Fibroblast of mammary gland (primary cell): ENCODE results near the gene KCNQ5.

Experiments
- DNase-seq: peaks from one replicate; pipeline ENCODE4 v3.0.0-alpha.2; 2010; ENCODE audit warnings: low read depth
- H3K4me3 ChIP-seq: 2 replicates; pipeline ENCODE4 v1.5.1; 2011; ENCODE audit warnings: low read depth, mild to moderate bottlenecking, low read length, moderate library complexity; ENCODE audit not compliant: control insufficient read depth
- CTCF ChIP-seq: conservative IDR thresholded peaks from 2 replicates; pipeline ENCODE4 v1.5.1; 2011; ENCODE audit warnings: low read depth, low read length, inconsistent platforms; ENCODE audit not compliant: control insufficient read depth, insufficient read depth

The KCNQ5 gene

GRCh38 chr6:72616406-72617015 lies 5.4 kb upstream of the KCNQ5 start:
- peak; percentile 59 for DNase-seq
- TF ChIP-seq CTCF: peak; percentile 60
- no peak overlapping the region for H3K4me3 ChIP-seq

- no peak for DNase-seq
- no peak for TF ChIP-seq CTCF
Observed at GRCh38 chr6:72617721-72618120, 4.1 kb upstream of the KCNQ5 start.

GRCh38 chr6:72619883-72620696 lies 1.8 kb upstream of the KCNQ5 start:
- H3K4me3 ChIP-seq: peak overlapping the region; percentile 14
- no peak for TF ChIP-seq CTCF
- DNase-seq: no peak

More at GRCh38 chr6:72617721-72618120, 4.1 kb upstream of the KCNQ5 start:
- H3K4me3 ChIP-seq: no peak overlapping the region

- no peak for TF ChIP-seq CTCF
- peak overlapping the region; percentile 50 for H3K4me3 ChIP-seq
- no peak for DNase-seq
Observed at GRCh38 chr6:72620871-72621290, 983 bp upstream of the KCNQ5 start.

GRCh38 chr6:72622094-72622940 lies 453 bp downstream of the KCNQ5 start:
- H3K4me3 ChIP-seq: peak overlapping the region; percentile 53
- DNase-seq: no peak
- no peak for TF ChIP-seq CTCF

GRCh38 chr6:72623808-72624207 lies 1.9 kb downstream of the KCNQ5 start:
- TF ChIP-seq CTCF: no peak
- H3K4me3 ChIP-seq: no peak overlapping the region
- DNase-seq: no peak
